HG02885 (cell line): ENCODE data around the gene CHN2.
"Not testable (repeated sequence)": the region's sequence is repeated elsewhere in the genome, so short reads cannot be mapped to it uniquely, and the experiment has no call there.

Source experiments
- ATAC-seq: cut with Tn5 transposase; IDR thresholded peaks from one replicate; pipeline ENCODE4 v1.9.1; 2021; ENCODE audit warnings: mild to moderate bottlenecking; ENCODE audit not compliant: unreplicated experiment, poor library complexity

The CHN2 gene

GRCh38 chr7:29185613-29186012 lies 9.0 kb upstream of the CHN2 start:
- ATAC-seq, result no peak

- peak; percentile 78 for ATAC-seq
Observed at GRCh38 chr7:29189743-29190201, 4.8 kb upstream of the CHN2 start.

- ATAC-seq, result no peak
Observed at GRCh38 chr7:29190349-29191045, 4.1 kb upstream of the CHN2 start.

GRCh38 chr7:29192323-29192722 lies 2.3 kb upstream of the CHN2 start:
- ATAC-seq, result no peak

- ATAC-seq, result no peak
Observed at GRCh38 chr7:29192811-29193210, 1.8 kb upstream of the CHN2 start.

- ATAC-seq, result no peak
Observed at GRCh38 chr7:29193316-29194205, 1.0 kb upstream of the CHN2 start.

GRCh38 chr7:29194206-29194593 lies 375 bp upstream of the CHN2 start:
- peak; percentile 24 for ATAC-seq

- ATAC-seq, result no peak
Observed at GRCh38 chr7:29196191-29196590, 1.6 kb downstream of the CHN2 start.

GRCh38 chr7:29196971-29197595 lies 2.5 kb downstream of the CHN2 start:
- ATAC-seq, result no peak

GRCh38 chr7:29197916-29198315 lies 3.3 kb downstream of the CHN2 start:
- no peak for ATAC-seq

GRCh38 chr7:29199776-29200175 lies 5.2 kb downstream of the CHN2 start:
- no peak for ATAC-seq

GRCh38 chr7:29202651-29203069 lies 8.1 kb downstream of the CHN2 start:
- ATAC-seq, result no peak

GRCh38 chr7:29204491-29205272 lies 10.1 kb downstream of the CHN2 start:
- no peak for ATAC-seq

- ATAC-seq, result no peak
Observed at GRCh38 chr7:29207162-29207801, 12.7 kb downstream of the CHN2 start.

GRCh38 chr7:29208410-29209250 lies 14.1 kb downstream of the CHN2 start:
- ATAC-seq, result no peak

- ATAC-seq, result no peak
Observed at GRCh38 chr7:29209745-29210144, 15.2 kb downstream of the CHN2 start.

- not testable (repeated sequence) for ATAC-seq
Observed at GRCh38 chr7:29212736-29213135, 18.2 kb downstream of the CHN2 start.

- no peak for ATAC-seq
Observed at GRCh38 chr7:29214056-29214455, 19.5 kb downstream of the CHN2 start.

GRCh38 chr7:29214816-29215215 lies 20.2 kb downstream of the CHN2 start:
- ATAC-seq, result no peak
